Breast epithelium (tissue), 4 donors: ENCODE measurements around the gene TBC1D2B. TPM values are rescaled to one million over a fixed set of nuclear protein-coding genes. Genes with fewer than 3 reads are reported as not detected.

Experiments
- DNase-seq, 2 donors: peaks; one replicate each; pipeline ENCODE4 v3.0.0-alpha.2; 2019; ENCODE audit warnings: low spot score in 2 of 2
- H3K27ac ChIP-seq, 2 donors: fragments of 200-600 bp; sonication (generic) in 1 of 2; one replicate each; pipeline ENCODE4 v1.5.1; 2016 to 2019; ENCODE audit warnings: mild to moderate bottlenecking in 1 of 2
- H3K27me3 ChIP-seq, 2 donors: fragments of 200-600 bp; sonication (generic) in 1 of 2; one replicate each; pipeline versions ENCODE4 v1.5.1 to v1.6.0; 2017 to 2019; ENCODE audit warnings: control low read depth in 1 of 2, mild to moderate bottlenecking in 1 of 2
- H3K36me3 ChIP-seq: fragments of 200-600 bp; one replicate; pipeline ENCODE4 v1.5.1; 2019
- H3K4me1 ChIP-seq, 2 donors: fragments of 200-600 bp; sonication (generic); one replicate each; pipeline ENCODE4 v1.5.1; 2016 to 2019; ENCODE audit warnings: control low read depth in 1 of 2
- H3K4me3 ChIP-seq, 3 donors: fragments of 200-600 bp; sonication (generic); 1 replicate in 2 of 3; 2 replicates in 1 of 3; pipeline ENCODE4 v1.5.1; 2016 to 2019; ENCODE audit warnings: mild to moderate bottlenecking in 3 of 3, moderate library complexity in 2 of 3
- H3K9me3 ChIP-seq, 2 donors: fragments of 200-600 bp; sonication (generic) in 1 of 2; one replicate each; pipeline ENCODE4 v1.5.1; 2016 to 2019; ENCODE audit warnings: control low read depth in 1 of 2
- POLR2A ChIP-seq: fragments of 450-650 bp; IDR thresholded peaks from one replicate; pipeline ENCODE4 v1.6.1; 2016; ENCODE audit warnings: antibody characterized with exemption, mild to moderate bottlenecking, moderate library complexity
- POLR2AphosphoS5 ChIP-seq, 3 donors: sonication (generic); formaldehyde crosslinking; IDR thresholded peaks; one replicate each; pipeline ENCODE4 v1.6.1; 2017; ENCODE audit warnings: antibody characterized with exemption in 3 of 3
- intact Hi-C: fragments of 100-400 bp; cut with DNase I; formaldehyde crosslinking; loops from one replicate; pipeline ENCODE4 v1.15.1; 2023; ENCODE audit warnings: low total_unique reads
- total RNA-seq, 3 donors: library from RNA; depleted of rRNA; stranded (reverse); fragments of >200 nt; gene quantifications; one replicate each; pipeline ENCODE4 v1.1.0, GENCODE V29; 2016
- TF ChIP-seq, protein P1 (sequence below), 3 donors: fragments of 450-650 bp; IDR thresholded peaks; one replicate each; pipeline ENCODE4 v1.5.1; 2016 to 2017; ENCODE audit warnings: antibody characterized with exemption in 3 of 3, mild to moderate bottlenecking in 3 of 3, moderate library complexity in 3 of 3

TBC1D2B gene
- total RNA-seq, 3 donors from 2014 or later = 44.9 to 71.0 (median 69.2) TPM

DNA sequence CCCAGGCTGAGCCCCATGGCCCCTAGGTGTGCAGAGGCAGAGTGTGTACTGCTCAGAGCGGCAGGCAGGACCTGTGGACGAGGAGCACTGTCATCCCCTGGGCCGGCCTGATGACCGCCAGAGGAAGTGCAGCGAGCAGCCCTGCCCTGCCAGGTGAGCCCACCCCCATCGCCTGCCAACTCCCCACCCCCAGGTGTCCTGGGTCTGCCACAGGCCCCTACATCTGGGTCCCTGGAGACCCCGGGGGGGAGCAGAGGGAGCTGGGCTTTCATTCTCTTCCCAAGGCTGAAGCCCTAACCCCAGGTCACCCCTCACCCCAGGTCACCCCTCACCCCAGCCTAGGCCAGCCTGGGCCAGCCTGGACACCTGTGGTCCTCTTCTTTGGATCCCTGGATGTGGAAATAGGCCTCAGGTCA is 93.1 kb downstream of the TBC1D2B start:
- Histone ChIP-seq H3K4me3 (no peak overlapping the region), H3K9me3 (no peaks in the 10 kb centered on the region), H3K36me3 (no peaks in the 10 kb centered on the region), H3K4me1 (no peaks in the 10 kb centered on the region), H3K27me3 (no peaks in the 10 kb centered on the region), H3K27ac (no peak overlapping the region)
- TF ChIP-seq, protein P1, sequence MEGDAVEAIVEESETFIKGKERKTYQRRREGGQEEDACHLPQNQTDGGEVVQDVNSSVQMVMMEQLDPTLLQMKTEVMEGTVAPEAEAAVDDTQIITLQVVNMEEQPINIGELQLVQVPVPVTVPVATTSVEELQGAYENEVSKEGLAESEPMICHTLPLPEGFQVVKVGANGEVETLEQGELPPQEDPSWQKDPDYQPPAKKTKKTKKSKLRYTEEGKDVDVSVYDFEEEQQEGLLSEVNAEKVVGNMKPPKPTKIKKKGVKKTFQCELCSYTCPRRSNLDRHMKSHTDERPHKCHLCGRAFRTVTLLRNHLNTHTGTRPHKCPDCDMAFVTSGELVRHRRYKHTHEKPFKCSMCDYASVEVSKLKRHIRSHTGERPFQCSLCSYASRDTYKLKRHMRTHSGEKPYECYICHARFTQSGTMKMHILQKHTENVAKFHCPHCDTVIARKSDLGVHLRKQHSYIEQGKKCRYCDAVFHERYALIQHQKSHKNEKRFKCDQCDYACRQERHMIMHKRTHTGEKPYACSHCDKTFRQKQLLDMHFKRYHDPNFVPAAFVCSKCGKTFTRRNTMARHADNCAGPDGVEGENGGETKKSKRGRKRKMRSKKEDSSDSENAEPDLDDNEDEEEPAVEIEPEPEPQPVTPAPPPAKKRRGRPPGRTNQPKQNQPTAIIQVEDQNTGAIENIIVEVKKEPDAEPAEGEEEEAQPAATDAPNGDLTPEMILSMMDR (IDR thresholded peaks at IDR 0.05) = no peak
- no peak for TF ChIP-seq POLR2AphosphoS5 (IDR thresholded peaks at IDR 0.05)
- TF ChIP-seq POLR2A = no peak
- intact Hi-C loops = no loop called here
- no peak for DNase-seq

DNA sequence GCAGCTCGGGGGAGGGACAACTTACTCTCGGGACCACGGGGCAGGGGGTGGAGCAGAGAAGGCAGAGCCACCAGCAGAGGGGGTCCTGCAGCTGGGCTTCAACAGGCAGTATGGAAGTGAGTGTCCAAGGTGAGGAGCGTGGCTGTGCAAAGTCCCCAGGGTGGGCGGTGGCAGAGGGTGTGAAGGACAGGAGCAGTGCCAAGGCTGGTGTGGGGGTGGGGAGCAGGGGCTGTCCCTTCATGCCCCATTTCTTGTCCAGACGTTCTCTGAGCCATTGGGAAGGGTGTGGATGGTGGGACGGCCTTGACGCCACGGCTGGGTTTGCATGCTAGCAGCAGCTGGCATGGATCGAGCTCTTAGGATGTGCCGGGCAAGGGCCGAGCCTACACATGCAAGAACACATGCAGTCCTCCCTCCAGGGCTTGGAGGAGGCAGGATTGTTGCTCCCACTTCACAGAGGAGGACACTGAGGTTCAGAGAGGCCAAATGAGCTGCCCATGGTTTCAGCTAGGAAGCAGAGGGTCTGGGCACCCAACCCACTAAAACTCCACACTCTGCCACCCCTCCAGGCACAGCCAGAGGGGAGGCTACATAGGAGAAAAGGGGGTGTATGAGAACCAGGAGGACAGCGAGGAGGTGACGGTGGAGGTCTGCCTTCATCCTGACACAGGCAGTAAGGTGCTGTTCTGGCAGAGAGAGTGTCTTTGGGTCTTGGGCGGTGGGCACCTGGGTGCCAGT is 93.6 kb downstream of the TBC1D2B start:
- no peaks in the 10 kb centered on the region for H3K27me3 ChIP-seq
- DNase-seq = peak in 1 of 2 donors; percentile 46
- intact Hi-C loops = no loop called here

DNA sequence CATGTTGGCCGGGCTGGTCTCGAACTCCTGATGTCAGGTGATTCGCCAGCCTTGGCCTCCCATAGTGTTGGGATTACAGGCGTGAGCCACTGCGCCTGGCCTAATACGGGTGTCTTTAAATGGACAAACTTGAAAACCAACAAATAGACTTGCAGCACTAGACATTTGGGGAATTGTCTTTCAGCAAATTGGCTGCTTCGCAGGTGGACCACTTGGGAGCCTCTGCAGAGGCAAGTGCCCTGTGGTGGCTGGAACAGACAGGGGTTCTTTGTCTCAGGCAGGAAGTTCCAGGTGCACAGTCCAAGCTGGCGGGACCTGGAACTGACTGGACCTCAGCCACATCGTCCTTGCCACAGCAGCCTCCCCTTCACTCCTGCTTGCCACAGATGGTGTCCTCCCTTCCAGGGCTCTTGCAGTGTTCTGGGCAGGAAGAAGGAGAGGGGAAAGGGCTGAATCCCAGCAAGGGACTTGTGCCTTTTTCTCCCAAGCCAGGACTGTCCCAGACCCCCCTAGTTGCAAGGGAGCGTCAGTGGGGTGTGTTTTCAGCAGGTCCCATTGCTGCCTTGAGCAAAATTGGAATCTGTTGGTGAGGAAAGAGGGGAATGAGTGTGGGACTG is 94.3 kb downstream of the TBC1D2B start:
- intact Hi-C loops = no loop called here
- H3K9me3 ChIP-seq = no peaks in the 10 kb centered on the region
- DNase-seq = no peak
- TF ChIP-seq POLR2A (no peak), POLR2AphosphoS5 (IDR thresholded peaks at IDR 0.05) (no peak)
- TF ChIP-seq, protein P1 (IDR thresholded peaks at IDR 0.05) = no peak
- no peaks in the 10 kb centered on the region for H3K4me1 ChIP-seq
- H3K4me3 ChIP-seq = no peak overlapping the region
- no peaks in the 10 kb centered on the region for H3K27me3 ChIP-seq
- H3K36me3 ChIP-seq = no peaks in the 10 kb centered on the region
- no peak overlapping the region for H3K27ac ChIP-seq

More for the DNA sequence above, 93.6 kb downstream of the TBC1D2B start:
- TF ChIP-seq, protein P1 (IDR thresholded peaks at IDR 0.05) = no peak
- TF ChIP-seq POLR2A (no peak), POLR2AphosphoS5 (IDR thresholded peaks at IDR 0.05) (no peak)
- Histone ChIP-seq H3K4me3 (no peak overlapping the region), H3K36me3 (no peaks in the 10 kb centered on the region), H3K4me1 (no peaks in the 10 kb centered on the region), H3K27ac (no peak overlapping the region), H3K9me3 (no peaks in the 10 kb centered on the region)

DNA sequence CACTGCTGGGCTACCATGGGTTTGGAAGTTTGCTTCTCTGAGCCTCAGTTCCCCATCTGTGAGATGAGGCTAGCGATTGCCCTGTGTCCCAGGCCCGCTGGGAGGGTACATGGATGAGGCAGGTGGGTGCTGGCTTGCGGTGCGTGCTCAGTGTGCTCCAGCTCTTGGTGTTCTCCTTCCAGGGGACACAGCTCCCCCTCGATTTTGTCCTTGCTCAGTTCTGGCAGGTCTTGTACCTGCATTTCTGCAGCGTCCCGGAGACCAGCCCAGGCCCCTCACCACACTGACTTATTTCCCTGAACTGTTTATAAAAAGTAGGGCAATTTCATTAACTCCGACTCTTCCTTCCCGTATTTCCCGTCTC is 95.4 kb downstream of the TBC1D2B start:
- no peaks in the 10 kb centered on the region for H3K27me3 ChIP-seq
- no peak overlapping the region for H3K4me3 ChIP-seq
- intact Hi-C loops = no loop called here
- TF ChIP-seq, protein P1 (IDR thresholded peaks at IDR 0.05) = no peak
- TF ChIP-seq POLR2A (no peak), POLR2AphosphoS5 (IDR thresholded peaks at IDR 0.05) (no peak)
- H3K27ac ChIP-seq = no peak overlapping the region
- no peak for DNase-seq
- no peaks in the 10 kb centered on the region for H3K36me3 ChIP-seq
- H3K9me3 ChIP-seq = no peaks in the 10 kb centered on the region
- H3K4me1 ChIP-seq = no peaks in the 10 kb centered on the region
